HCT116 (cell line): ENCODE results near the gene EVC.

Source experiments
- ATF3 ChIP-seq: IDR thresholded peaks from 2 replicates; pipeline ENCODE4 v1.6.1; 2012
- CBX3 ChIP-seq: IDR thresholded peaks from 2 replicates; pipeline ENCODE4 v1.6.1; 2012; ENCODE audit warnings: low read depth
- CTCF ChIP-seq, 3 experiments: fragments of 200-600 bp in 1 of 3; sonication (generic) in 1 of 3; IDR thresholded peaks in 2 of 3; conservative IDR thresholded peaks in 1 of 3; 2 replicates each; pipeline ENCODE4 v1.5.1; 2012 to 2017; ENCODE audit warnings: low read depth in 2 of 3, low read length in 2 of 3, antibody characterized with exemption in 1 of 3, borderline replicate concordance in 1 of 3, control low read depth in 1 of 3, mild to moderate bottlenecking in 1 of 3, mixed read lengths in 1 of 3, mixed run types in 1 of 3, moderate library complexity in 1 of 3; ENCODE audit not compliant: insufficient read depth in 1 of 3
- EZH2 ChIP-seq: fragments of 200-600 bp; sonication (generic); IDR thresholded peaks from 2 replicates; pipeline ENCODE4 v1.6.1; 2017; ENCODE audit warnings: antibody characterized with exemption, mixed run types
- EZH2phosphoT487 ChIP-seq: fragments of 200-600 bp; IDR thresholded peaks from 2 replicates; pipeline ENCODE4 v1.6.1; 2018; ENCODE audit warnings: antibody characterized with exemption, borderline replicate concordance
- FOSL1 ChIP-seq: IDR thresholded peaks from 2 replicates; pipeline ENCODE4 v1.6.1; 2012; ENCODE audit warnings: low read depth
- JUND ChIP-seq: IDR thresholded peaks from 2 replicates; pipeline ENCODE4 v1.6.1; 2012
- MAX ChIP-seq: IDR thresholded peaks from 2 replicates; pipeline ENCODE4 v1.6.1; 2012
- POLR2A ChIP-seq: IDR thresholded peaks from 2 replicates; pipeline ENCODE4 v1.7.0; 2011; ENCODE audit warnings: borderline replicate concordance; ENCODE audit not compliant: insufficient read depth, insufficient read length; ENCODE audit errors: extremely low read depth
- SP1 ChIP-seq: IDR thresholded peaks from 2 replicates; pipeline ENCODE4 v1.6.1; 2012; ENCODE audit warnings: low read depth

- TF ChIP-seq CTCF (IDR thresholded peaks at IDR 0.05 in 2 of 3, conservative IDR thresholded peaks at IDR 0.05 in 1 of 3; ENCODE audit: borderline replicate concordance in 1 of 3, insufficient read depth in 1 of 3, low read depth in 2 of 3, low read length in 2 of 3) (no peak), SP1 (no peak), POLR2A (no peak), JUND (no peak), EZH2phosphoT487 (no peak), ATF3 (no peak), EZH2 (no peak), FOSL1 (no peak), MAX (no peak), CBX3 (no peak)
Measured at GRCh38 chr4:5773271-5773555, 62.2 kb downstream of the EVC start.
